Neural cell (in vitro differentiated cells): ENCODE measurements around the gene GFPT2.

Experiments
- POLR2AphosphoS5 ChIP-seq: IDR thresholded peaks from 2 replicates; pipeline ENCODE4 v1.6.1; 2012
- TF ChIP-seq, protein P1 (sequence below): fragments of 450-650 bp; IDR thresholded peaks from 2 replicates; pipeline ENCODE4 v1.5.1; 2014; ENCODE audit warnings: antibody characterized with exemption, mild to moderate bottlenecking, moderate library complexity; ENCODE audit not compliant: poor library complexity, severe bottlenecking

DNA sequence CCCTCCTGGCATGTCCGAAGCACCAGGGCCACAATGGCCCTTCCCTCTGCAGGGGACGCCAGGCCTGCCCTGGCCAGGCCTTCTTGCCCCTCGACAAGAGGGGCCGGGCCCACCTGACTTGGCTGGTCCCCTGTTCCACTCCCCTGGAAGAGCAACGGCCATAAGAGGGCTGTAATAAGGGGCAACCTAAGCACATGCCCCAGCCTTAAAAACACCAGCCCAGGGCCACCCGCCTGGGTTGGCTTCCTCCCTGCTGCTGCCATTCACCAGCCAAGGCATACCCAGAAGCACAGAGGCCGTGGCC, 8.5 kb downstream of the GFPT2 start:
- TF ChIP-seq, protein P1, sequence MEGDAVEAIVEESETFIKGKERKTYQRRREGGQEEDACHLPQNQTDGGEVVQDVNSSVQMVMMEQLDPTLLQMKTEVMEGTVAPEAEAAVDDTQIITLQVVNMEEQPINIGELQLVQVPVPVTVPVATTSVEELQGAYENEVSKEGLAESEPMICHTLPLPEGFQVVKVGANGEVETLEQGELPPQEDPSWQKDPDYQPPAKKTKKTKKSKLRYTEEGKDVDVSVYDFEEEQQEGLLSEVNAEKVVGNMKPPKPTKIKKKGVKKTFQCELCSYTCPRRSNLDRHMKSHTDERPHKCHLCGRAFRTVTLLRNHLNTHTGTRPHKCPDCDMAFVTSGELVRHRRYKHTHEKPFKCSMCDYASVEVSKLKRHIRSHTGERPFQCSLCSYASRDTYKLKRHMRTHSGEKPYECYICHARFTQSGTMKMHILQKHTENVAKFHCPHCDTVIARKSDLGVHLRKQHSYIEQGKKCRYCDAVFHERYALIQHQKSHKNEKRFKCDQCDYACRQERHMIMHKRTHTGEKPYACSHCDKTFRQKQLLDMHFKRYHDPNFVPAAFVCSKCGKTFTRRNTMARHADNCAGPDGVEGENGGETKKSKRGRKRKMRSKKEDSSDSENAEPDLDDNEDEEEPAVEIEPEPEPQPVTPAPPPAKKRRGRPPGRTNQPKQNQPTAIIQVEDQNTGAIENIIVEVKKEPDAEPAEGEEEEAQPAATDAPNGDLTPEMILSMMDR: no peak
- no peak for TF ChIP-seq POLR2AphosphoS5
